Sigmoid colon (tissue), 7 donors: Measurements from ENCODE around the gene CABP2. TPM values are rescaled to one million over a fixed set of nuclear protein-coding genes. Genes with fewer than 3 reads are reported as not detected.

Experiments
- DNase-seq: peaks from one replicate; pipeline ENCODE4 v3.0.0-alpha.2; 2019
- H3K27ac ChIP-seq, 4 donors: fragments of 200-600 bp; sonication (generic); one replicate each; pipeline ENCODE4 v1.5.1; 2016 to 2019; ENCODE audit warnings: mild to moderate bottlenecking in 1 of 4
- H3K27me3 ChIP-seq, 3 donors: fragments of 200-600 bp; sonication (generic); one replicate each; pipeline ENCODE4 v1.5.1; 2019; ENCODE audit warnings: mild to moderate bottlenecking in 1 of 3
- H3K36me3 ChIP-seq, 4 donors: fragments of 200-600 bp; sonication (generic); one replicate each; pipeline ENCODE4 v1.5.1; 2016 to 2019
- H3K4me1 ChIP-seq, 4 donors: fragments of 200-600 bp; sonication (generic); one replicate each; pipeline ENCODE4 v1.5.1; 2017 to 2019
- H3K4me3 ChIP-seq, 4 donors: fragments of 200-600 bp; sonication (generic); one replicate each; pipeline ENCODE4 v1.5.1; 2017 to 2019; ENCODE audit warnings: mild to moderate bottlenecking in 2 of 4, moderate library complexity in 1 of 4
- H3K9me3 ChIP-seq, 4 donors: fragments of 200-600 bp in 3 of 4; sonication (generic) in 3 of 4; one replicate each; pipeline versions ENCODE4 v1.5.1 to v1.6.1; 2013 to 2019
- CTCF ChIP-seq, 4 experiments: fragments of 450-650 bp in 3 of 4; fragments of 200-600 bp in 1 of 4; IDR thresholded peaks; one replicate each; pipeline ENCODE4 v1.5.1; 2016 to 2019; ENCODE audit warnings: antibody characterized with exemption in 4 of 4, mild to moderate bottlenecking in 3 of 4, moderate library complexity in 2 of 4
- EP300 ChIP-seq, 4 donors: sonication (generic); formaldehyde crosslinking; IDR thresholded peaks; one replicate each; pipeline ENCODE4 v1.6.1; 2017; ENCODE audit warnings: antibody characterized with exemption in 4 of 4
- POLR2A ChIP-seq, 2 donors: fragments of 450-650 bp; IDR thresholded peaks; one replicate each; pipeline ENCODE4 v1.6.1; 2016; ENCODE audit warnings: antibody characterized with exemption in 2 of 2, mild to moderate bottlenecking in 2 of 2, moderate library complexity in 2 of 2
- POLR2AphosphoS5 ChIP-seq, 4 donors: sonication (generic); formaldehyde crosslinking; IDR thresholded peaks; one replicate each; pipeline ENCODE4 v1.6.1; 2017; ENCODE audit warnings: antibody characterized with exemption in 4 of 4
- WGBS, 2 donors: extraction: QIAGEN DNeasy Blood & Tissue Kit; methylation state at CpG; one replicate each; pipeline ENCODE4 v1.1.7; 2013; 5-methylcytosine and 5-hydroxymethylcytosine counted together
- intact Hi-C: fragments of 100-400 bp; cut with DNase I; formaldehyde crosslinking; loops from one replicate; pipeline ENCODE4 v1.15.1; 2023
- polyA plus RNA-seq, 3 donors: library from polyadenylated mRNA; stranded (reverse); fragments of 200-250 nt; gene quantifications; one replicate each; pipeline ENCODE4 v1.2.3, GENCODE V29; 2013
- small RNA-seq, 3 donors: library from RNA; depleted of rRNA; stranded (forward); fragments of <200 nt; gene quantifications; one replicate each; pipeline ENCODE3, GENCODE V24; 2016
- total RNA-seq, 4 donors: library from RNA; depleted of rRNA; stranded (reverse); fragments of >200 nt; gene quantifications; one replicate each; pipeline ENCODE4 v1.1.0, GENCODE V29; 2016
- donor health status: healthy with polysubstance abuse.
- donor health status: Bipolar disorder and iron deficiency.
- donor health status: healthy.

The CABP2 gene
- total and polyA plus RNA-seq, 7 donors: not detected

- WGBS, 2 donors: 78 to 81% methylated on average over 7 of the region's 7 CpGs
- Histone ChIP-seq H3K4me3 (no peak overlapping the region), H3K27ac (no peak overlapping the region), H3K9me3 (no peaks in the 10 kb centered on the region), H3K36me3 (no peaks in the 10 kb centered on the region), H3K4me1 (peaks cover 0 to 16% (median 10%) of the 10 kb centered on the region in 4 donors), H3K27me3 (no peaks in the 10 kb centered on the region)
- no peak for DNase-seq
- no peak for TF ChIP-seq POLR2A (IDR thresholded peaks at IDR 0.05)
- TF ChIP-seq EP300 (IDR thresholded peaks at IDR 0.05): no peak
- TF ChIP-seq CTCF (IDR thresholded peaks at IDR 0.05): no peak
- TF ChIP-seq POLR2AphosphoS5 (IDR thresholded peaks at IDR 0.05): no peak
- intact Hi-C loops: no loop called here
Observed at GRCh38 chr11:67472882-67473281, 50.4 kb downstream of the CABP2 start.

GRCh38 chr11:67470337-67471002 is 52.8 kb downstream of the CABP2 start:
- 78 to 81% methylated on average over 8 of the region's 8 CpGs for WGBS, 2 donors
- DNase-seq: no peak
- Histone ChIP-seq H3K4me3 (no peak overlapping the region), H3K9me3 (no peaks in the 10 kb centered on the region), H3K27me3 (no peaks in the 10 kb centered on the region), H3K4me1 (peaks cover 0 to 34% (median 22%) of the 10 kb centered on the region in 4 donors), H3K27ac (peak overlapping the region in 1 of 4 donors; percentile 93), H3K36me3 (no peaks in the 10 kb centered on the region)
- TF ChIP-seq POLR2A (IDR thresholded peaks at IDR 0.05) (no peak), CTCF (IDR thresholded peaks at IDR 0.05) (no peak), EP300 (IDR thresholded peaks at IDR 0.05) (no peak), POLR2AphosphoS5 (IDR thresholded peaks at IDR 0.05) (no peak)
- intact Hi-C loops: no loop called here

- Histone ChIP-seq H3K9me3 (no peaks in the 10 kb centered on the region), H3K27ac (peak overlapping the region; percentile 91 to 95 (median 92)), H3K36me3 (no peaks in the 10 kb centered on the region), H3K4me1 (peaks cover 0 to 42% (median 30%) of the 10 kb centered on the region in 4 donors), H3K27me3 (no peaks in the 10 kb centered on the region), H3K4me3 (peak overlapping the region; percentile 90 to 96 (median 93))
- TF ChIP-seq EP300 (IDR thresholded peaks at IDR 0.05) (no peak), POLR2AphosphoS5 (IDR thresholded peaks at IDR 0.05) (no peak), CTCF (IDR thresholded peaks at IDR 0.05) (no peak), POLR2A (IDR thresholded peaks at IDR 0.05) (no peak)
- WGBS, 2 donors: 6 to 18% methylated on average over 9 of the region's 9 CpGs
- intact Hi-C loops: loop anchor here (1.0 to 2.0 kb wide), 4 partner anchors 13 to 69 kb away; partner anchors contain the start of genes PPP1CA and RPS6KB2
- DNase-seq: no peak
Observed at GRCh38 chr11:67469508-67469811, 53.8 kb downstream of the CABP2 start.

Small RNA genes within 50 kb of the gene (small RNA-seq; reads per million reads assigned to genes)
- 0 reads per million in 3 donors for gene MIR6752

Other genes with a start within 250 kb of the CABP2 start
- gene ANKRD13D, start 234.1 kb downstream of the CABP2 start, total RNA-seq: 10 to 100 TPM; 23.9 to 45.7 (median 24.2) TPM
- gene ANKRD13D, start 234.1 kb downstream of the CABP2 start, polyA plus RNA-seq: 10 to 100 TPM in 2 of 3 donors, 1 to 10 TPM in 1; 9.0 to 42.2 (median 16.8) TPM
- gene SSH3, start 219.9 kb downstream of the CABP2 start, total RNA-seq: 10 to 100 TPM; 20.0 to 37.7 (median 26.6) TPM
- gene SSH3, start 219.9 kb downstream of the CABP2 start, polyA plus RNA-seq: 10 to 100 TPM; 15.6 to 39.0 (median 21.3) TPM
- 10 to 100 TPM; 48.5 to 78.9 (median 67.0) TPM for gene POLD4, start 169.9 kb downstream of the CABP2 start, total RNA-seq
- 100 to 1,000 TPM; 381 to 748 (median 498) TPM for gene POLD4, start 169.9 kb downstream of the CABP2 start, polyA plus RNA-seq
- gene CLCF1, start 149.8 kb downstream of the CABP2 start, total RNA-seq: 10 to 100 TPM in 1 of 4 donors, 1 to 10 TPM in 3; 2.9 to 49.8 (median 6.6) TPM
- gene CLCF1, start 149.8 kb downstream of the CABP2 start, polyA plus RNA-seq: 1 to 10 TPM in 2 of 3 donors, under 1 TPM in 1; 0.92 to 6.5 (median 2.4) TPM
- 10 to 100 TPM; 11.4 to 18.1 (median 16.5) TPM for gene RAD9A, start 131.5 kb downstream of the CABP2 start, total RNA-seq
- gene RAD9A, start 131.5 kb downstream of the CABP2 start, polyA plus RNA-seq: 10 to 100 TPM in 1 of 3 donors, 1 to 10 TPM in 2; 6.5 to 33.9 (median 6.6) TPM
- gene PPP1CA, start 121.6 kb downstream of the CABP2 start, total RNA-seq: 10 to 100 TPM; 59.5 to 87.0 (median 80.0) TPM
- gene PPP1CA, start 121.6 kb downstream of the CABP2 start, polyA plus RNA-seq: 100 to 1,000 TPM; 228 to 357 (median 235) TPM
- 1 to 10 TPM in 2 of 4 donors, under 1 TPM in 1, not detected in 1; 0.71 to 2.5 (median 1.2) TPM for gene TBC1D10C, start 119.4 kb downstream of the CABP2 start, total RNA-seq
- 10 to 100 TPM in 1 of 3 donors, 1 to 10 TPM in 2; 1.6 to 48.2 (median 1.8) TPM for gene TBC1D10C, start 119.4 kb downstream of the CABP2 start, polyA plus RNA-seq
- under 1 TPM; 0.16 to 0.68 (median 0.46) TPM for gene CARNS1, start 107.8 kb downstream of the CABP2 start, total RNA-seq
- under 1 TPM in 1 of 3 donors, not detected in 2; 0.83 TPM for gene CARNS1, start 107.8 kb downstream of the CABP2 start, polyA plus RNA-seq
- gene RPS6KB2, start 95.0 kb downstream of the CABP2 start, total RNA-seq: 10 to 100 TPM; 27.1 to 70.2 (median 35.2) TPM
- gene RPS6KB2, start 95.0 kb downstream of the CABP2 start, polyA plus RNA-seq: 10 to 100 TPM; 55.9 to 67.9 (median 62.0) TPM
- gene PTPRCAP, start 85.8 kb downstream of the CABP2 start, total RNA-seq: 1 to 10 TPM in 3 of 4 donors, under 1 TPM in 1; 0.71 to 3.7 (median 2.1) TPM
- gene PTPRCAP, start 85.8 kb downstream of the CABP2 start, polyA plus RNA-seq: 100 to 1,000 TPM in 1 of 3 donors, 1 to 10 TPM in 2; 2.4 to 129 (median 2.8) TPM
- gene CORO1B, start 80.0 kb downstream of the CABP2 start, total RNA-seq: 10 to 100 TPM; 42.9 to 52.9 (median 46.1) TPM
- 100 to 1,000 TPM; 150 to 190 (median 166) TPM for gene CORO1B, start 80.0 kb downstream of the CABP2 start, polyA plus RNA-seq
- gene GPR152, start 70.7 kb downstream of the CABP2 start, total RNA-seq: not detected
- not detected for gene GPR152, start 70.7 kb downstream of the CABP2 start, polyA plus RNA-seq
- gene CABP4, start 68.1 kb downstream of the CABP2 start, total RNA-seq: 1 to 10 TPM in 1 of 4 donors, under 1 TPM in 3; 0.41 to 1.5 (median 0.63) TPM
- under 1 TPM in 2 of 3 donors, not detected in 1; 0.60 to 0.61 TPM for gene CABP4, start 68.1 kb downstream of the CABP2 start, polyA plus RNA-seq
- 100 to 1,000 TPM in 3 of 4 donors, 10 to 100 TPM in 1; 54.6 to 137 (median 121) TPM for gene TMEM134, start 54.2 kb downstream of the CABP2 start, total RNA-seq
- 10 to 100 TPM; 66.7 to 96.1 (median 69.1) TPM for gene TMEM134, start 54.2 kb downstream of the CABP2 start, polyA plus RNA-seq
- gene AIP, start 40.4 kb downstream of the CABP2 start, total RNA-seq: 100 to 1,000 TPM; 103 to 120 (median 109) TPM
- 10 to 100 TPM; 71.2 to 82.3 (median 76.6) TPM for gene AIP, start 40.4 kb downstream of the CABP2 start, polyA plus RNA-seq
- 10 to 100 TPM in 1 of 4 donors, 1 to 10 TPM in 3; 3.2 to 16.0 (median 5.6) TPM for gene PITPNM1, start 18.1 kb downstream of the CABP2 start, total RNA-seq
- 10 to 100 TPM; 16.2 to 69.1 (median 36.1) TPM for gene PITPNM1, start 18.1 kb downstream of the CABP2 start, polyA plus RNA-seq
- gene CDK2AP2, start 15.3 kb downstream of the CABP2 start, total RNA-seq: 10 to 100 TPM; 13.3 to 32.9 (median 23.7) TPM
- 100 to 1,000 TPM in 2 of 3 donors, 10 to 100 TPM in 1; 64.9 to 126 (median 101) TPM for gene CDK2AP2, start 15.3 kb downstream of the CABP2 start, polyA plus RNA-seq
- gene GSTP1, start 60.4 kb upstream of the CABP2 start, total RNA-seq: 100 to 1,000 TPM; 349 to 702 (median 499) TPM
- 100 to 1,000 TPM; 451 to 717 (median 599) TPM for gene GSTP1, start 60.4 kb upstream of the CABP2 start, polyA plus RNA-seq
- gene NDUFV1, start 83.5 kb upstream of the CABP2 start, total RNA-seq: 100 to 1,000 TPM; 152 to 286 (median 203) TPM
- gene NDUFV1, start 83.5 kb upstream of the CABP2 start, polyA plus RNA-seq: 100 to 1,000 TPM; 169 to 268 (median 254) TPM
- 10 to 100 TPM in 1 of 4 donors, 1 to 10 TPM in 3; 3.6 to 10.9 (median 7.0) TPM for gene NUDT8, start 106.5 kb upstream of the CABP2 start, total RNA-seq
- gene NUDT8, start 106.5 kb upstream of the CABP2 start, polyA plus RNA-seq: 10 to 100 TPM; 29.6 to 63.1 (median 51.1) TPM
- gene TBX10, start 116.3 kb upstream of the CABP2 start, total RNA-seq: not detected
- gene TBX10, start 116.3 kb upstream of the CABP2 start, polyA plus RNA-seq: 100 to 1,000 TPM in 1 of 3 donors, 10 to 100 TPM in 2; 15.8 to 109 (median 60.6) TPM
- gene ACY3, start 127.3 kb upstream of the CABP2 start, total RNA-seq: not detected
- gene ACY3, start 127.3 kb upstream of the CABP2 start, polyA plus RNA-seq: 10 to 100 TPM; 12.4 to 16.6 (median 16.2) TPM
- not detected for gene ALDH3B2, start 151.2 kb upstream of the CABP2 start, total RNA-seq
- gene ALDH3B2, start 151.2 kb upstream of the CABP2 start, polyA plus RNA-seq: under 1 TPM in 1 of 3 donors, not detected in 2; 0.38 TPM